A549 treated with CpdA at 1 μM for 4 hours (cell line): ENCODE results near the gene MYL10. TPM values are rescaled to one million over a fixed set of nuclear protein-coding genes. Genes with fewer than 3 reads are reported as not detected.

Experiments
- total RNA-seq: library from RNA; stranded (reverse); fragments of 200-300 nt; extraction: Qiagen RNA extraction; gene quantifications from 5 replicates; pipeline ENCODE4 v1.2.3, GENCODE V29; 2022; ENCODE audit warnings: low read depth

The MYL10 gene
- not detected in 5 replicates for total RNA-seq

GRCh38 chr7:101629171-101629570 is at the start of gene MYL10:
MYL10 (minus strand) TSS chr7:101629296; CDS start chr7:101629118, 178 bp downstream.

Other genes starting within 250 kb of the MYL10 start
- gene CUX1, start 188.3 kb upstream of the MYL10 start, total RNA-seq, result 43.0 to 47.4 TPM (median 45.0 TPM) in 5 replicates